HCT116 (cell line): ENCODE measurements around the gene TNS3.

Experiments used
- EGR1 ChIP-seq: IDR thresholded peaks from 2 replicates; pipeline ENCODE4 v1.6.1; 2012; ENCODE audit warnings: low read depth
- EZH2 ChIP-seq: fragments of 200-600 bp; sonication (generic); IDR thresholded peaks from 2 replicates; pipeline ENCODE4 v1.6.1; 2017; ENCODE audit warnings: antibody characterized with exemption, mixed run types
- FOSL1 ChIP-seq: IDR thresholded peaks from 2 replicates; pipeline ENCODE4 v1.6.1; 2012; ENCODE audit warnings: low read depth
- POLR2A ChIP-seq: IDR thresholded peaks from 2 replicates; pipeline ENCODE4 v1.7.0; 2011; ENCODE audit warnings: borderline replicate concordance; ENCODE audit not compliant: insufficient read depth, insufficient read length; ENCODE audit errors: extremely low read depth
- POLR2AphosphoS5 ChIP-seq: IDR thresholded peaks from 2 replicates; pipeline ENCODE4 v1.6.1; 2011; ENCODE audit warnings: mild to moderate bottlenecking, low read depth, low read length, moderate library complexity
- YY1 ChIP-seq: IDR thresholded peaks from 2 replicates; pipeline ENCODE4 v1.6.1; 2011; ENCODE audit warnings: low read length, low read depth, moderate library complexity, mild to moderate bottlenecking; ENCODE audit not compliant: insufficient replicate concordance; ENCODE audit errors: extremely low read depth
- ZFX ChIP-seq: fragments of 450-650 bp; IDR thresholded peaks from 2 replicates; pipeline ENCODE4 v1.6.1; 2017
- TF ChIP-seq, protein P1 (sequence below): IDR thresholded peaks from 2 replicates; pipeline ENCODE4 v1.6.1; 2012
- TF ChIP-seq, protein P2 (sequence below): IDR thresholded peaks from 2 replicates; pipeline ENCODE4 v1.6.1; 2012; ENCODE audit warnings: low read depth
- TF ChIP-seq, protein P3 (sequence below), 3 experiments: fragments of 200-600 bp in 1 of 3; sonication (generic) in 1 of 3; IDR thresholded peaks in 2 of 3; conservative IDR thresholded peaks in 1 of 3; 2 replicates each; pipeline ENCODE4 v1.5.1; 2012 to 2017; ENCODE audit warnings: low read depth in 2 of 3, low read length in 2 of 3, antibody characterized with exemption in 1 of 3, borderline replicate concordance in 1 of 3, control low read depth in 1 of 3, mild to moderate bottlenecking in 1 of 3, mixed read lengths in 1 of 3, mixed run types in 1 of 3, moderate library complexity in 1 of 3; ENCODE audit not compliant: insufficient read depth in 1 of 3

DNA sequence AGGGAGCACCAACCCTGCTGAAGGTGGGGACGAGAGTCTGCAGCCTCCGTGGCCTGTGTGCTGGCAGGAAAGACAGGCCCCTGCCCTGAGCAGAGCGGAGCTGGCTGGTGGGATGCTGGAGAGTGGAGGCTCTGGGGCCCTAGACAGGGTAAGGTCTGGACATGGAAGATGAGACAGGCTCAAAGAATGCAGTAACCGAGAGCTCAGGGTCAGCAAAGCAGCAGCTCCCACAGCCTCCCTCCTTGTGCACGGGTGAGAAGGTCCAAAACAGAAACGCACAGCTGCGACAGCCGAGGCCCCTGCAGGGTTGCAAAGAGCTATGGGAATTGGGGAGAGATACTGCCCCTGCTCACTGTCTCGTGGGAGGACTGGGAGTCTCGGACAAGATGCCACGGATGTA lies 80.5 kb downstream of the TNS3 start:
- TF ChIP-seq EZH2 (no peak), ZFX (no peak), POLR2AphosphoS5 (no peak), EGR1 (no peak), POLR2A (no peak), YY1 (no peak), FOSL1 (no peak)
- TF ChIP-seq, protein P1, sequence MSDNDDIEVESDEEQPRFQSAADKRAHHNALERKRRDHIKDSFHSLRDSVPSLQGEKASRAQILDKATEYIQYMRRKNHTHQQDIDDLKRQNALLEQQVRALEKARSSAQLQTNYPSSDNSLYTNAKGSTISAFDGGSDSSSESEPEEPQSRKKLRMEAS, result no peak
- TF ChIP-seq, protein P2, sequence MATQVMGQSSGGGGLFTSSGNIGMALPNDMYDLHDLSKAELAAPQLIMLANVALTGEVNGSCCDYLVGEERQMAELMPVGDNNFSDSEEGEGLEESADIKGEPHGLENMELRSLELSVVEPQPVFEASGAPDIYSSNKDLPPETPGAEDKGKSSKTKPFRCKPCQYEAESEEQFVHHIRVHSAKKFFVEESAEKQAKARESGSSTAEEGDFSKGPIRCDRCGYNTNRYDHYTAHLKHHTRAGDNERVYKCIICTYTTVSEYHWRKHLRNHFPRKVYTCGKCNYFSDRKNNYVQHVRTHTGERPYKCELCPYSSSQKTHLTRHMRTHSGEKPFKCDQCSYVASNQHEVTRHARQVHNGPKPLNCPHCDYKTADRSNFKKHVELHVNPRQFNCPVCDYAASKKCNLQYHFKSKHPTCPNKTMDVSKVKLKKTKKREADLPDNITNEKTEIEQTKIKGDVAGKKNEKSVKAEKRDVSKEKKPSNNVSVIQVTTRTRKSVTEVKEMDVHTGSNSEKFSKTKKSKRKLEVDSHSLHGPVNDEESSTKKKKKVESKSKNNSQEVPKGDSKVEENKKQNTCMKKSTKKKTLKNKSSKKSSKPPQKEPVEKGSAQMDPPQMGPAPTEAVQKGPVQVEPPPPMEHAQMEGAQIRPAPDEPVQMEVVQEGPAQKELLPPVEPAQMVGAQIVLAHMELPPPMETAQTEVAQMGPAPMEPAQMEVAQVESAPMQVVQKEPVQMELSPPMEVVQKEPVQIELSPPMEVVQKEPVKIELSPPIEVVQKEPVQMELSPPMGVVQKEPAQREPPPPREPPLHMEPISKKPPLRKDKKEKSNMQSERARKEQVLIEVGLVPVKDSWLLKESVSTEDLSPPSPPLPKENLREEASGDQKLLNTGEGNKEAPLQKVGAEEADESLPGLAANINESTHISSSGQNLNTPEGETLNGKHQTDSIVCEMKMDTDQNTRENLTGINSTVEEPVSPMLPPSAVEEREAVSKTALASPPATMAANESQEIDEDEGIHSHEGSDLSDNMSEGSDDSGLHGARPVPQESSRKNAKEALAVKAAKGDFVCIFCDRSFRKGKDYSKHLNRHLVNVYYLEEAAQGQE, result no peak
- TF ChIP-seq, protein P3, sequence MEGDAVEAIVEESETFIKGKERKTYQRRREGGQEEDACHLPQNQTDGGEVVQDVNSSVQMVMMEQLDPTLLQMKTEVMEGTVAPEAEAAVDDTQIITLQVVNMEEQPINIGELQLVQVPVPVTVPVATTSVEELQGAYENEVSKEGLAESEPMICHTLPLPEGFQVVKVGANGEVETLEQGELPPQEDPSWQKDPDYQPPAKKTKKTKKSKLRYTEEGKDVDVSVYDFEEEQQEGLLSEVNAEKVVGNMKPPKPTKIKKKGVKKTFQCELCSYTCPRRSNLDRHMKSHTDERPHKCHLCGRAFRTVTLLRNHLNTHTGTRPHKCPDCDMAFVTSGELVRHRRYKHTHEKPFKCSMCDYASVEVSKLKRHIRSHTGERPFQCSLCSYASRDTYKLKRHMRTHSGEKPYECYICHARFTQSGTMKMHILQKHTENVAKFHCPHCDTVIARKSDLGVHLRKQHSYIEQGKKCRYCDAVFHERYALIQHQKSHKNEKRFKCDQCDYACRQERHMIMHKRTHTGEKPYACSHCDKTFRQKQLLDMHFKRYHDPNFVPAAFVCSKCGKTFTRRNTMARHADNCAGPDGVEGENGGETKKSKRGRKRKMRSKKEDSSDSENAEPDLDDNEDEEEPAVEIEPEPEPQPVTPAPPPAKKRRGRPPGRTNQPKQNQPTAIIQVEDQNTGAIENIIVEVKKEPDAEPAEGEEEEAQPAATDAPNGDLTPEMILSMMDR (IDR thresholded peaks at IDR 0.05 in 2 of 3, conservative IDR thresholded peaks at IDR 0.05 in 1 of 3; ENCODE audit: borderline replicate concordance in 1 of 3, insufficient read depth in 1 of 3, low read depth in 2 of 3, low read length in 2 of 3), result no peak
